ENCODE results near the gene SLC25A24. TPM values are rescaled to one million over a fixed set of nuclear protein-coding genes. Genes with fewer than 3 reads are reported as not detected.

SLC25A24 gene
- total and polyA plus RNA-seq, 9 of the 15 experiments (the other 6 are each of a cell fraction or from before 2014, with no cell fraction given), result 6.9 to 34.9 (median 25.4) TPM

- intact Hi-C loops (cut with micrococcal nuclease), result no loop called here
- peak in 1 of 4 experiments; percentile 55 for DNase-seq (ENCODE audit: extremely low read depth in 1 of 4, low spot score in 3 of 4)
- Histone ChIP-seq H3K36me3 (ENCODE audit: control insufficient read depth, insufficient read depth, low read length) (no peaks in the 10 kb centered on the region), H3K9me3 (replicated peaks; ENCODE audit: control insufficient read depth, insufficient read depth, low read depth, low read length) (no peaks in the 10 kb centered on the region), H3K4me1 (replicated peaks in 1 of 2; ENCODE audit: control insufficient read depth in 2 of 2, insufficient read depth in 2 of 2, low read length in 2 of 2) (peaks cover 4 to 6% of the 10 kb centered on the region in 2 experiments; a peak in 3 of 5 replicates), H2AFZ (ENCODE audit: low read depth, low read length) (peak overlapping the region; percentile 78), H3K79me2 (ENCODE audit: control insufficient read depth, insufficient read depth, low read length) (no peaks in the 10 kb centered on the region), H3K4me3 (no peak overlapping the region), H4K20me1 (replicated peaks; ENCODE audit: control insufficient read depth, insufficient read depth, low read length) (no peaks in the 10 kb centered on the region), H3K27ac (ENCODE audit: extremely low read depth, low read depth, low read length) (no peak overlapping the region), H3K9me1 (ENCODE audit: control insufficient read depth, insufficient read depth, low read length) (no peaks in the 10 kb centered on the region), H3K27me3 (ENCODE audit: control insufficient read depth in 2 of 2, insufficient read depth in 2 of 2, low read length in 2 of 2) (no peaks in the 10 kb centered on the region; a peak in 1 of 5 replicates), H3K4me2 (ENCODE audit: insufficient read depth, low read length) (peak overlapping the region; percentile 49), H3K9ac (ENCODE audit: insufficient read depth in 1 of 2, low read depth in 2 of 2, low read length in 2 of 2) (peak overlapping the region; percentile 15 to 21; a peak in 3 of 4 replicates)
- ChIA-PET CTCF (ENCODE audit: low intra/inter-chr PET ratio) (no interaction called here), POLR2A (interaction anchor here (0.6 to 2.7 kb wide), 3 partner anchors 9 to 525 kb away, joined by 3 to 18 read pairs (median 3); partner anchors contain the start of gene SLC25A24)
- no peak for FAIRE-seq
- BruUV-seq (replicated peaks), result no TSS peak
- in situ Hi-C loops (cut with MboI), result loop anchor here (25.0 kb wide), 1 partner anchor 253 kb away; the partner anchor contains the start of gene NBPF6
- 12% methylated on average over 11 of the region's 11 CpGs for WGBS (ENCODE audit: insufficient coverage, low coverage, missing lambda C conversion rate)
- peak; percentile 83 for ATAC-seq
- TF ChIP-seq REST (IDR thresholded peaks at IDR 0.05; ENCODE audit: borderline replicate concordance) (0 out of 2 replicates have a peak, but pooled peaks have one; percentile 2), REST (CRISPR knock-in tag; IDR thresholded peaks at IDR 0.05; ENCODE audit: low read depth) (no peak), RBM34 (IDR thresholded peaks at IDR 0.05; ENCODE audit: borderline replicate concordance, insufficient read depth, low read length) (no peak), ZC3H11A (IDR thresholded peaks at IDR 0.05; ENCODE audit: low read depth, low read length) (no peak), CBFA2T3 (IDR thresholded peaks at IDR 0.05) (peak; percentile 75), RNF219 (CRISPR knock-in tag; IDR thresholded peaks at IDR 0.05) (no peak), ZNF699 (CRISPR knock-in tag; IDR thresholded peaks at IDR 0.05; ENCODE audit: insufficient replicate concordance) (no peak), ZNF316 (IDR thresholded peaks at IDR 0.05) (peak; percentile 36; the same call in 1 of the 2 replicates), CC2D1A (IDR thresholded peaks at IDR 0.05) (no peak)
Measured at GRCh38 chr1:108208724-108209446, 8.7 kb upstream of the SLC25A24 start.

Measured in K562 (cell line).